Measurements from ENCODE around the gene DYNC2LI1.

Gene DYNC2LI1

GRCh38 chr2:43792653-43793052 lies 18.8 kb downstream of the DYNC2LI1 start:
- no peak for DNase-seq (ENCODE audit: low read depth)
- H3K4me3 ChIP-seq (ENCODE audit: control insufficient read depth, low read depth, low read length) = no peak overlapping the region
- no peak for TF ChIP-seq CTCF (IDR thresholded peaks at IDR 0.05; ENCODE audit: control insufficient read depth, insufficient read depth, low read depth, low read length, missing control alignments)

- H3K4me3 ChIP-seq (ENCODE audit: control insufficient read depth, low read depth, low read length) = no peak overlapping the region
- no peak for DNase-seq (ENCODE audit: low read depth)
- TF ChIP-seq CTCF (IDR thresholded peaks at IDR 0.05; ENCODE audit: control insufficient read depth, insufficient read depth, low read depth, low read length, missing control alignments) = no peak
These were observed 21.1 kb downstream of the DYNC2LI1 start for GRCh38 chr2:43794956-43795355.

- no peak for DNase-seq (ENCODE audit: low read depth)
- TF ChIP-seq CTCF (IDR thresholded peaks at IDR 0.05; ENCODE audit: control insufficient read depth, insufficient read depth, low read depth, low read length, missing control alignments) = no peak
- no peak overlapping the region for H3K4me3 ChIP-seq (ENCODE audit: control insufficient read depth, low read depth, low read length)
These were observed 22.4 kb downstream of the DYNC2LI1 start for GRCh38 chr2:43796206-43796605.

GRCh38 chr2:43798300-43798699 lies 24.5 kb downstream of the DYNC2LI1 start:
- DNase-seq (ENCODE audit: low read depth) = no peak

GRCh38 chr2:43800894-43801293 lies 27.1 kb downstream of the DYNC2LI1 start:
- no peak overlapping the region for H3K4me3 ChIP-seq (ENCODE audit: control insufficient read depth, low read depth, low read length)
- TF ChIP-seq CTCF (IDR thresholded peaks at IDR 0.05; ENCODE audit: control insufficient read depth, insufficient read depth, low read depth, low read length, missing control alignments) = no peak
- no peak for DNase-seq (ENCODE audit: low read depth)

More at GRCh38 chr2:43798300-43798699, 24.5 kb downstream of the DYNC2LI1 start:
- no peak overlapping the region for H3K4me3 ChIP-seq (ENCODE audit: control insufficient read depth, low read depth, low read length)
- TF ChIP-seq CTCF (IDR thresholded peaks at IDR 0.05; ENCODE audit: control insufficient read depth, insufficient read depth, low read depth, low read length, missing control alignments) = no peak

GRCh38 chr2:43802135-43802534 lies 28.3 kb downstream of the DYNC2LI1 start:
- no peak for TF ChIP-seq CTCF (IDR thresholded peaks at IDR 0.05; ENCODE audit: control insufficient read depth, insufficient read depth, low read depth, low read length, missing control alignments)
- DNase-seq (ENCODE audit: low read depth) = no peak

GRCh38 chr2:43803113-43803512 lies 29.3 kb downstream of the DYNC2LI1 start:
- no peak for TF ChIP-seq CTCF (IDR thresholded peaks at IDR 0.05; ENCODE audit: control insufficient read depth, insufficient read depth, low read depth, low read length, missing control alignments)
- no peak overlapping the region for H3K4me3 ChIP-seq (ENCODE audit: control insufficient read depth, low read depth, low read length)
- DNase-seq (ENCODE audit: low read depth) = no peak

More at GRCh38 chr2:43802135-43802534, 28.3 kb downstream of the DYNC2LI1 start:
- H3K4me3 ChIP-seq (ENCODE audit: control insufficient read depth, low read depth, low read length) = no peak overlapping the region

Measured in AG09309 (cell line).